Cardiac septum (tissue), 1 donor: ENCODE measurements around the gene NIT1. TPM values are rescaled to one million over a fixed set of nuclear protein-coding genes. Genes with fewer than 3 reads are reported as not detected.

Experiments
- DNase-seq: peaks from one replicate; pipeline ENCODE4 v3.0.0-alpha.2; 2020; ENCODE audit warnings: low spot score
- intact Hi-C: fragments of 100-400 bp; cut with DNase I; formaldehyde crosslinking; loops from one replicate; pipeline ENCODE4 v1.14.0; 2022
- long read RNA-seq: library from polyadenylated mRNA; unstranded; transcript quantifications from one replicate; pipeline ENCODE4 v2.0.0, GENCODE V29; 2021
- total RNA-seq: library from RNA; stranded (reverse); fragmentation: NEBNext Ultra II Directional; extraction: Animal tissue kit (Norgen Biotek cat#: 25700); gene quantifications from one replicate; pipeline ENCODE4 v1.2.1, GENCODE V29; 2021
- donor health status: DM: no; HTN: no; CAD: no.

Gene NIT1, protein sequence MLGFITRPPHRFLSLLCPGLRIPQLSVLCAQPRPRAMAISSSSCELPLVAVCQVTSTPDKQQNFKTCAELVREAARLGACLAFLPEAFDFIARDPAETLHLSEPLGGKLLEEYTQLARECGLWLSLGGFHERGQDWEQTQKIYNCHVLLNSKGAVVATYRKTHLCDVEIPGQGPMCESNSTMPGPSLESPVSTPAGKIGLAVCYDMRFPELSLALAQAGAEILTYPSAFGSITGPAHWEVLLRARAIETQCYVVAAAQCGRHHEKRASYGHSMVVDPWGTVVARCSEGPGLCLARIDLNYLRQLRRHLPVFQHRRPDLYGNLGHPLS
- 31.3 TPM for total RNA-seq
- long read RNA-seq, transcript NIT1-203 (7 exons, 1,362 nt): major isoform, 27 of 44 reads
- long read RNA-seq, partial matches to known transcripts: 3 of 44 reads
- long read RNA-seq, other reads (novel, unspliced or antisense): 10 of 44 reads

DNA sequence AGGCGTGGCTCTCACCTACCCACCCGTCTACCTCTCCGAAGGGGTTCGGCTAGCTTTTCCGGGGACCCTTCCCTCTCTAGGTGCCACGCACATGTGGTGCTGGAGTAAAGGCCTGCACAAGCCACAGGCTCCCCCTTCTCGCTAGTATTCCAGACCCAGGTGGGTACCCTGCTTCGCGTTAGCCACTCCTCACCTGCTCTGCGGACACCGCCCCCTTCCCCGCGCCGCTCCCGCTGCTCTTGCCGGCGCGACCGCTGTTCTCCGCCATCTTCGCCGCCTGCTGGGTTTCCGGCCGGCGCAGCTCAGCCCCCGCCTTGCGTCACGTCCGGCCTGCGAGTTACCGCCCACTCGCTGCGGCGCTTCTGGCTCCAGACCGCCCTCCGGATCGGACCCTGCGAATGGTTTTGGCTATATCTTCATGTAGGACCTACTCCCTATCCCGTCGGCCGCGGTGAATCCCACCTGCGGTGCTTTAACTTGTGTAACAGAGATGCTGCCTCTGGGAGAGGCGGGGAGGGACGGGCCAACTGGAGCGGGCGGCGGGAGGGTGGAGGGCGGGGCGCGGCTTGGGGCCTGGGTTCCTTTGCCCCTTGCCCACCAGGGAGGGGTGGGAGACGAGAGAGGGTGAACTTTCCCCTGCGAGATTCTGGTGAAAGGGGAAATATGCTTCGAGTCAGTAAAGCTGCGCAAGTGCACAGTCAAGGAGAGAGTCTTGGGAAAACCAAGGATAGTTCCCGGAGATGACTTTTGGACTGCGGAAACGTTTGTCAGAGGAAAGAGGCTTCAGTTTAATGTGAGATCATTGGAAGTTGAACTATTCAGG, at the start of gene NIT1, which contains the start of gene PFDN2:
Gene NIT1, plus strand, starts transcription at position 347 of the 823 bp plus-strand sequence. Its CDS starts 72 bp downstream, at position 419.
Gene PFDN2, minus strand, starts transcription at position 279 of the 823 bp plus-strand sequence. Its CDS starts 11 bp downstream, at position 268.
- peak; percentile 95 for DNase-seq

DNA sequence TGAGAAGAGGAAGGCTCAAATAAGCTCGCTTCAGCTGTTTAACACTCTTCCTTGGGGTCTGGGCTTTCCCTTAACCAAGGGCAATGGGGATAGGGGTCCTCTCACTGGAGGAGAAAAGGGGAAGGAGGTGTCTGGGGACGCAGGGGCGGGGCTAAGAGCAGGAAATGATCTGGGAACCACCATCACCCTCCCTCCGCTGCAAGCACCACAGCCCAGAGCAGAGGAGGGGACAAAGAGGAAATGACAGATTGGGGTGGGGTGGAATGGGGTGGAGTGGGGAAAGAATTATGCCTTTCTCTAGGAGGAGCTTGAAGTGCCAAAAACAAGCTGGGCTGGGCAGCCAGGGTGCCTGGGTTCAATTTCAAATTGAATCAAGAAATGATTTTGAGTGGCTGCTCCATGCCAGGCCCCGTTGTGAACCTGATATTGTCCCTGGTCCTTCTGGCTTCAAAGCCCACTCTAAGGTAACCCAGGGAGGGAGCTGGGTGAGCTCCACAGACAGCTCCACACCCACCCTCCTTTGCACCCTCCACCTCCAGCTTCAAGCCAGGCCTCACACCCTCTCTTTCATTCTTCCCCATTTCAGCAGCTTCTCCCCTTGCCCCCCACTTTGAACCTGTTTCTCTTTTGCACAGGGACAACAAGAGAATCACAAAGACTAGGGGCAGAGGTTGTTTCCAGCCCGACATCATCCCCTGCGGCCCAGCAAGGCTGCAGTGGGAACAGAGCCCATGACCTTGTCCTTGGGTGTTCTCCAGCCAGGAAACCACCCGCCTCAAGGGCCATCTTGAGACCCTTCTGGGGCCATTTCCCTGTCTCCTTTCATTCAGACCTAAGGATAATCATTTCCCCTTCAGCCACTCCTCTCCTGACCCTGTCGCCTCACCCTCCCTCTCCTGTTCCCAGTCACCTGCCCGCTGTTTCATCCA, 49.3 kb upstream of the NIT1 start:
- DNase-seq: peak; percentile 89
- intact Hi-C loops: no loop called here

More for the DNA sequence above, at the start of gene NIT1, which contains the start of gene PFDN2:
- intact Hi-C loops: loop anchor here (2.0 to 5.0 kb wide), 2 partner anchors 15 to 34 kb away; partner anchors contain the start of genes DEDD and UFC1

DNA sequence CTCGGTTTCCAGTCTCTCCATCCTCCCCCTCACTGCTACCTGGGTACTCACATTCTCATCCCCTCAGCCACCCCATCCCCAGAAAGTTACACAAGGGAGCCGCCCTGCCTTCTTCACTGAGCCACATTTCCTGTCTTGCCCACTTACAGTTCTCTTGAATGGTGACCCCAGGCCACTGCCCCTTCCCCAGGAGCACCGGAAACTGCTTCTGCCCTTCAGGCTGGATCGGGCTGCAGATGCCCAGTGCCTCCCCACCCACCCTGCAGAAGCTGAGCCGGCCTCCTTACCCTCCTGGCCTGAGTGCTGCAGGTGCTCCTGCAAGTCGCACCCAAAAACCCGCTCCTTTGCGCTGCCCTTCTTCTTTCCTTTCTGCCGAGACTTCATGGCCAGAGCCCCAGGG, 48.7 kb upstream of the NIT1 start:
- DNase-seq: no peak
- intact Hi-C loops: no loop called here

DNA sequence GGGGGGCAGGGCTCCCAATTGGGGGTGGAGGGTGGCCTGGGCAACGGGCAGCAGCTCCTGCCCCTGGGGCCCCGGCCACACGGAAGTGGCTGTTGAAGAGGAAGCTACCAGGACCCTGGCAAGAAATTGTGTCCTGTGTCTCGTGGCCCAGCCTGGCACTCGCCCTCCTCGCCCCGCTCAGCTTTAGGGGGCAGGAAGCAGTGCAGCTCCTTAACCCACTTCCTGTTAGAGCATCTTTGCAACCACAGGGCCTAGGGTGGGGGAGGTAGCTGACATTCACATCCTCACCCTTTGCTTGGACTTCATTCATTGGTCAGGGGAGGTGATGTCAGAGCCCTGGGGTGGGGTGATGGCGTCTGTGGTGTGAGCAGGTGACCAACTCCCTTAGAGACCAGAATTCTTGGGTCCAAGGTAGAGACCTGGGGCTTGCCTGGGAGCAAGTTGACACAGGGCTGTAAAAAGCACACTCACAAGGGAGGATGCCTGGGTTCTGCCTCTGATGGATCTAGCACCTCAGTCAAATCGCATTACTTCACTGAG, 48.1 kb upstream of the NIT1 start, which contains the start of gene ARHGAP30:
Gene ARHGAP30, minus strand, starts transcription at position 161 of the 540 bp plus-strand sequence. CDS start 267 bp downstream, outside the sequence.
- intact Hi-C loops: no loop called here
- peak; percentile 91 for DNase-seq

DNA sequence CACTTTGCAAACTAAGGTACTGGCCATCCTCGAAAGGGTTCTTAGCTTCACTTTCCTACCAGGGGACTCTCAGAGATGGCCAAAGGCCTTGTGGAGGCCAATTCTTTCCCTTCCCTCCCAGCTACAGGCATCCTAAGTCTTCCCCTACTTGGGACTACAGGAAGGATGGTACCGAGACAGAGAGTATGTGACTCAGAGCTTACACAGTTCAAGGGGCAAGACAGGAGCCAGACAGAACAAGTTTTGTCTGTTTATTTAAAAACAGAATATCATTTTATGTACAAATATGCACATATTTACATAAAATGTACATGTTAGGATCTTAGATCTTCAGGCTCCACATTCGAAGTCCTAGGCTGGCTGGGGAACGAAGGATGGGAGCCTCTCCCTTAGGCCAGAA, 47.1 kb upstream of the NIT1 start:
- DNase-seq: no peak
- intact Hi-C loops: no loop called here

DNA sequence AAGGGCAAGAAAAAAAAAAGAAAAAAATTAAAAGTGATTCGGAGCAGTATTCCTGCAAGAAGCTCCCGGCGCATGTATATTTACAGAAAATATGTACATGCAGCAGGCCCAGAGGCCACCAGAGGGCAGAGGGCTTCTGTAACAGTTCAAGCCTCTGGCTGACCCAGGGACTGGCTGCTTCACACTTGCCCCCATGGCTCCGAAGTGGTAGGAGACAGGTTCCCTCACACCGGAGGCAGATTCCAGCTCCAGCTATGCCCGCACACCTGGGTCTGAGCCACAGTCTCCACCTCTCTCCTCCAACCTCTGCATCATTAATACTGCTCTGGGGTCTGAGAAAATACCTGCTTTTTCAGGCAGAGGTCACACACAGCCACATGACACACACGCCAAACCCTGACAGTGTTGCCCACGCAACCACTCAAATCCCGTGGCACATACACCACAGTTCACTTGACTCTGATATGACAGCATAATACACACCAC, 46.0 kb upstream of the NIT1 start:
- DNase-seq: peak; percentile 83
- intact Hi-C loops: no loop called here

DNA sequence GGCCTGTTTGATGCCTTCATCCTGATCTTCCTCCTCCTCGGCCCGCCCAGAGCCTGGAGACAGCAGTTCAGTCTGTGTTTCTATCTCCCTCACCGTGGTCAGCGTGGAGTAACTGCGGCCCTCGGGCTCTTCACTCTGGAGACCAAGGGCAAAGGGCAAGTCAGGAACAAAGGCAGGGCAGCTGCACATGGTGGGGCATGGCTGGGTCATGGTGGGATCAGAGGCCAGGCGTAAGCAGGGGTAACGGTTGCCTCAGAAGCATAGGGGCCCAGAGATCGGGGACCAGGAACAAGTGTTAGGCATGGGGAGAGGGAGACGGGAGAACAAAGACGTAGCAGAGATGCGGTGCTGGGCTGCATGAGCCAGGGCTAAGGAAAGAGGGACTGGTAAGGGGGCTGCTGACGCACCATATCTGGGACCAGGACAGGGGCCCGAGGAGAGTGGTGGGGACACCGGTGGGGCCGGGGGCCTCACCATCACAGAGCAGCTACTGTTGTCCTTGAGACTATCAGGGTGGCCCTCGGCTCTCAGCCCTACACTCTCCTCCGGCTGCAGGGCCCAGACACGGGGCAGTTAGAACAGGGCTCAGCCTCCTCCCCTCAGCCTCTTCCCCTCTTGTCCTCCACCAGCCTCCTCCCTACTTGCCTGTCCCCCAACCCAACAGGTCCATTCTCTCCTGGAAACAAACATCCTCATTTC, 45.0 kb upstream of the NIT1 start:
- no peak for DNase-seq
- intact Hi-C loops: no loop called here

DNA sequence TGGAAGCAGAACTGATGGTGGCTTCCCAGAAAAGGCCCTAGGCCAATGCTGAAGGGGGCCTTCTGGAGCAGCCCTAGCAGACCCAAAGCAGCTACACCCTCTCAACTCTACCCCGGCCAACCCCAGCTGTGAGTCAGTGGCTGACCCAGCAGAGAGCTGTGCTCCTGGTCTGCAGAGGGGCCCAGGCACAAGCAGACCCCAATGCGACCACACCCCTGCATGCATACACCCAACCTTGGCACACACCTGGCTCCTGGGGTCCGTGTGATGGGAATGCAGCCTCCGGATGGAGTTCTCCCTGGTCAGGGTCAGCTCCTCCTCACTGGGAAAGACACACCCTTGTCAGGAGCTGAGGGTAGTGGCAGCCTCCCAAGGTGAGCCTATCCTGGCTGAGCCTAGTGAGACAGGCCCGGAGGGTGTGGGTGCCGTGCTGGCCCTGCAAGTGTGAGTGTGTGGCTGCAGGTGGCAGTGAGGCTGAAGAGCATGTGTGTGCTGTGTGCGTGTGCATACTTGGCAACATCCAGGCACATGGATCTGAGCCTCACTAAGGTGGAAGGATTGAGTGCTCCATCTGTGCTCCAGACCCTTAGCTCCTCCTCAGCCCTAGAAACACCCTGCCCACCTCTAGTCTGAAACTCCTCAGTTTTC, 44.3 kb upstream of the NIT1 start:
- intact Hi-C loops: no loop called here
- DNase-seq: no peak

DNA sequence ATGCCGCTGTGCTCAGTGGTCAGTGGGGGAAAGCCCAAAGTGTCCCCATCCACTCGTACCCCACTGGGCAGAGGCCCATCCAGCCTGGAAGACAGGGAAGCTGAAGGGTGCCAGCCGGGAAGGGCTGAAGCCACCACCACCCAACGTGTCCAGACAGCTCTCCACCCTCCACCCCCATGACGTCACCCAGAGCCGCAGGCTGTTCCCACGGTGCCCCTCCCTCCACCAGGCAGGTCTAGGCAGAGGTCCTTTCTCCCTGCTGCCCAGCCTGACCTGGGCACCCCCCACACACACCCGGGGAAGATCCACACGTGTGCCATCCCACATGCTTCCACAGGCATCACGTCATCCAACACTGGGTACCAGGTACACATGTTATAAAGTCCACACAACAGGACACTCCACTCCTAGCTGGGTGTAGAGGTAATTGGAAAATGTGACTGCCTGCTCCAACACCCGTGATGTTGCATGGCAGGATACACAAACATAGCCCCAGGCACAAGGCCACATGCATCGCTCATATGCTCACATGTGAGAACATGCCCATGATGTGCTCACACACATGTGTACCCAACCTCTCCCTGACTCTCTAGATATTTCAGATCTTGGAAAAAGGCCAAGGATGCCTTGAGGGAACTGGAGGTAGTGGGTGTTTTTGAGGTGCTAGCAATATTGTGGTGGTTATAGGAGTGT, 43.1 kb upstream of the NIT1 start:
- intact Hi-C loops: no loop called here
- no peak for DNase-seq

DNA sequence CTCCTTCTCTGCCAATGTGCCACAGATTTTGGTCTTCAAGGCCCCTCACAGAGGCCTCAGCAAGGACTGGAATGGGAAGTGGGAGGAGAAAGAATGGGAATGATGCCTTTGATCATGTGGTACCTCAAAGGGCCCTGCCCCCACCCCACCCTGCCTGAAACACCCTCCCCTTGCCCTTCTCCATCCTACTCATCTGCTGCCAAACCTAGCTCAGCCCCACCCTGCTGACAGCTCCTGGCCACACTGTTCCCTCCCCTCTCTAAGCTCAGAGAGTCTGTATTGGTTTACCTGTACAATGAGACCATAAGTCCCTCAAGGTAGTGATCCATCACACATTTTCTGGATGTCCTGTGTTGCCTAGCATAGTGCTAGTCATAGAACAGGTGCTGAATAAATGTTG, 41.5 kb upstream of the NIT1 start:
- no peak for DNase-seq
- intact Hi-C loops: no loop called here

DNA sequence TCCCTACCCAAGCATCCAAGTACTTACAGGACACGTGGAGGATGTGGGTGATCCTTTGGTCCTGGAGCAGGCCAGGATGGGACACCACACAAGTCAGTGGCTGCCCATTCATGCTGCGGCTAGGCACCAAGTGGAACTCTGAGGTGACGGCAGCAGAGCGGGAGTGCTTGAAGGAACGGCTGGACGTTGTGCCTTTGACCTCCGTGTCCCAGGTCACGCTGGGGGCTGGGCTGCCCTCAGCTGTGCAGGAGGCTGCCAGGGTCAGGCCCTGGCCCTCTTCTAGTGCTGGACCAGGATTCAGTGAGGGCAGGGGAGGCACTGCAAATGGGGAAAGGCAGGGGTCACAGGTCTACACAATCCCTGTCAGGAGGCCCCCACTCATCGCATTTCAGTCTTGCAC, 40.5 kb upstream of the NIT1 start:
- intact Hi-C loops: no loop called here
- no peak for DNase-seq

DNA sequence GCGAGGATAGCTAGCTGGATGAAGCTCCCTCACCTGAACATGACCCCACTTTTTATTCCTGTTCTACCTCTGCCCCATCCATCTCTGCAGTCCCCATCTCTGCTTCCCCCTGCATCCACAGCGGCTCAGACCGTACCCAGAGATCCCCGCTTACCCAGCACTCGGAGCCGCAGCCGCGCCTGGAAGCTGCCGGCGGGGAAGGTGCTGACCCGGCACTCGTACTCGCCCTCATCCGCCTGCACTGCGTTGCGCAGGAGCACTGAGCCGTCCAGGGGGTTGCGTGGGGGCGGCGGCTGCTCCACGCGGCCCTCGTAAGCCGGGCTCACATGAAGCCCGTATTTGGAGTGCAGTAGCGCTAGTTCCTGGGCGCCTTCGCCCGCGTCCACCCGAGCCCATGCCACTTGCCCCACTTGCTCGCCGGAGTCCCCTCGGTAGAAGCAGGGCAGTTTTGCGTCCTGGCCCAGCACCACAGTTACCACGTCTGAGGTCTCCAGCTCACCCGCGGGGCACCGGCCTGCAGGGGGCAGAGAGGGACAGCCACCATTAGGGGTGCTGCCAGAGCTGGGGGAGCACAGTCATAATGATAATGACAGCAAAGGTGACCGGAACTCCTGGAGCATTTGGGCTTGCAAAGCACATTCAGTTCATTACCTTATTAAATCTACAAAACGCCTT, 38.3 kb upstream of the NIT1 start:
- intact Hi-C loops: no loop called here
- DNase-seq: no peak

DNA sequence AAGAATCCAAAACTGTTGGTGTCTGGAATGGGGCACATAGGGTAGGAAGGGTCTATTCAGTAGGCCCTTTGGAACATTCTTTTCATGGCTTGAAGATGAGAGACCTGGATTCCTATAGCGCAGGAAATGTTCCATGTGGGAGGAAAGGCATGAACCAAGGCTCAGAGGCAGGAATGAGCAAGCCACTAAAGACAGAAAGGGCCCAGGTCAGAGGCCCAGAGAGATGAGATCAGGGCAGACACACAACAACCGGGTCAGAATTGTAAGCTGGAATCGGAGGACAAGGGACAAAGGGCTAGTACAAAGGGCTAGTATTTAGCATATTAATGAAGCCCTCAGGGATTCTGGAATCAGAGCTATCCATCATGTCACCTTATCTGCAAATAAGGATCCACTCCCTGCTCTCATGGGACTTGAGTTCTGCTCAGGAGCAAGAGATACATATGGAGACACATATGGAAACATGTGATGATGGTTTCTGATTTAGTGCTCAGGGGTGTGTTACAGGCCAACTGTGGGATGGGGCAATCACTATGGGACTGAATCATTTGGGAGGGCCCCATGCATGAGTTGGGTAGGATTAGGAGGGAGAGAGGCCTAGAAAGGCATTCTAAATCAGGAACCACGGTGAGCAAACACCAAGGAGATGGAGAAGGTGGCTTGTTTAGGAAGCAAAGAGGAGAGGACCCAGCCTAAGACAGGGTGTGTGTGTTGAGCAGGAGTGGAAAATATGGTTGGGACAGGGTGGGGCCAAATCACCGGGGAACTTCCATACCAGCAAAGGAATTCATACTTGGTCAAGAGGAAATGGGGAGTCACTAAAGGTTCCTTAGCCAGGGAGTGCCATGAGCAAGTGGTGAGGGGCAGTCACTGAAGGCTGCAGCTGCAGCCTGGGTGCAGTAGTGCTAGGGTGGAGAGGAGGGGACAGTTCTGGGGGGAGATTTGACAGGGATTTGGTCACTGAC, 37.2 kb upstream of the NIT1 start:
- no peak for DNase-seq
- intact Hi-C loops: no loop called here

DNA sequence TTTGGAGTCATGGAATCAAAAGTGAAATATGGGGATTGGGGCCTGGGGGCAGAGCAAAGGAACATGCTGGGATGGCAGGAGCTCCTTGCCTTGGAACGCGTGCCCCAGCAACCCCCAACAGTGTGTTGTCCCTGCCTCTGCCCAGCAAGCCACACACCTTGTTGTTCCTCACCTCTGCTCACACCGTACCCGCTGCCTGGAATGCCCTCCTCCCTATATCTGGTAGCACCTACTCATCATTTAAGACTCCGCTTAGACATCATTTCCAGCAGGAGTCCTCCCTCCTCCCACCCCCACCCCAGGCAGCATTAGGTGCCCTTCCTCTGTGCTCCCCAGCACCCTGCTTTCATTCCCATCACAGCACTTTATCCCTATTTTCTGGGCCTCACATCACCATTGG, 36.4 kb upstream of the NIT1 start:
- intact Hi-C loops: no loop called here
- no peak for DNase-seq

DNA sequence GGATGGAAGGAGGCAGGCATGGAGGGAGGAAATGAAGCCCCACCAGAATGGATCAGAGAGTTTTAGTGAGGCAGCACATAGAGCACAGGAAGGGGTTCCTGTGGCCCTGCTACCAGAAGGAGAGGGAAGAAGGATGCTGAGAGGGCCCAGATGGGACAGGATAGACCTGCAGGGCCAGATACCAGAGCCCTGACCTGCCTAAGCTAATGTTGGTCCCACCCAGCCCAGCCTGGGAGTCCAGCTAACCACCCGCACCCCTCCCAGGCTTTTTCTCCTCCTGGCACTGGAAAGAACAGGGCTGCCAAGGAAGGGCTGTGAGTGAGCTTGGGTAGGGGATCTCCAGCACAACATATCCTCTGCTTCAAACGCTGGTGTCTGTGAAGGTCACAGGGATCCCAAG, 35.4 kb upstream of the NIT1 start:
- intact Hi-C loops: no loop called here
- DNase-seq: no peak
